Neutrophil (primary cell): Measurements from ENCODE around the gene GDPGP1.

Experiments used
- H3K27ac ChIP-seq: fragments of 200-600 bp; sonication (generic); 2 replicates; pipeline ENCODE4 v1.5.1; 2016; ENCODE audit warnings: mild to moderate bottlenecking, moderate library complexity
- H3K27me3 ChIP-seq: fragments of 200-600 bp; sonication (generic); 2 replicates; pipeline ENCODE4 v1.6.0; 2016; ENCODE audit warnings: mild to moderate bottlenecking
- H3K36me3 ChIP-seq: fragments of 200-600 bp; sonication (generic); 2 replicates; pipeline ENCODE4 v1.5.1; 2017
- H3K4me1 ChIP-seq, 2 experiments: fragments of 200-600 bp in 1 of 2; sonication (generic) in 1 of 2; 1 replicate in 1 of 2; 2 replicates in 1 of 2; pipeline versions ENCODE4 v1.5.1 to v1.6.1; 2013 to 2016; ENCODE audit warnings: low read depth in 1 of 2, low read length in 1 of 2, mild to moderate bottlenecking in 1 of 2, moderate library complexity in 1 of 2; ENCODE audit not compliant: control insufficient read depth in 1 of 2, insufficient read depth in 1 of 2
- H3K4me3 ChIP-seq, 2 experiments: fragments of 200-600 bp in 1 of 2; sonication (generic) in 1 of 2; 1 replicate in 1 of 2; 2 replicates in 1 of 2; pipeline ENCODE4 v1.5.1; 2013 to 2016; ENCODE audit warnings: low read depth in 1 of 2, low read length in 1 of 2, mild to moderate bottlenecking in 1 of 2, moderate library complexity in 1 of 2
- H3K9me3 ChIP-seq: fragments of 200-600 bp; sonication (generic); 2 replicates; pipeline ENCODE4 v1.5.1; 2016
- CTCF ChIP-seq: fragments of 200-600 bp; sonication (generic); IDR thresholded peaks from 2 replicates; pipeline ENCODE4 v1.5.1; 2016; ENCODE audit warnings: antibody characterized with exemption

The GDPGP1 gene

DNA sequence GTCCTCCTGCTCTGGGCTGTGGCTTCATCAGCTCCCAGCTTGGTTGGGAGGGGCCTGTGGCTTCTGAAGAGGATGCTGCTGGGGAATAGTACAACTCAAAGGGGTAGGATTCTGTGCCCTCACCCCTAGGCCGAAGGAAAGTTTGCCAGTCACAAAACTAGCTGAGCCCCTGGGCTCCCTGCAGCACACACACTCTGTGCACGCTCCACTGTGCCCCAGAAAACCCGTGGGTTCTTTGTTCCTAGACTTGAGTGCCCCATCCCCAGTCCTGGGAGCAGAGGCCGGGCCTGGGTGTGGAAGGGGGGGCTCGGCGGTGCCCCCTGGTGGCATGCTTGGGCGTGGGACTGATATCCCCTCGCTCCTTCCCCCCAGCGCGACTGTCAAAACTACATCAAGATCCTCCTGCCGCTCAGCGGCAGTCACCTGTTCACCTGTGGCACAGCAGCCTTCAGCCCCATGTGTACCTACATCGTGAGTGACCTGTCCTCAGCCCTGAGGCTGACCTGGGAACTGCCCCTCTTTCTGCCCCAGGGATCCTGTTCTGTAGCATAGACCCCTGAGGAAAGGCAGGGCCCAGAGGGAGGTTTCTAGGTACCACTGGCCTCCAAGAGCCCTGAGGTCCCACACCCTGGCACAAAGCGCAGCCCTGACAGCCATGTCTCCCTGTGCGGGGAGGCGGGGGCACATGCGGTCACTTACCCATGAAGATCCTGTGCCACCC, 14.4 kb upstream of the GDPGP1 start:
- no peaks in the 10 kb centered on the region for H3K27me3 ChIP-seq
- H3K36me3 ChIP-seq, result peaks cover 81% of the 10 kb centered on the region
- peak; percentile 55 for TF ChIP-seq CTCF
- peaks cover 3 to 4% of the 10 kb centered on the region in 2 experiments for H3K4me1 ChIP-seq
- no peak overlapping the region for H3K27ac ChIP-seq
- no peak overlapping the region for H3K4me3 ChIP-seq
- no peaks in the 10 kb centered on the region for H3K9me3 ChIP-seq

GRCh38 chr15:90221246-90221900, 12.6 kb upstream of the GDPGP1 start:
- Histone ChIP-seq H3K36me3 (peaks cover 94% of the 10 kb centered on the region), H3K27me3 (no peaks in the 10 kb centered on the region), H3K4me3 (no peak overlapping the region), H3K9me3 (no peaks in the 10 kb centered on the region), H3K4me1 (no peaks in the 10 kb centered on the region), H3K27ac (no peak overlapping the region)
- TF ChIP-seq CTCF, result no peak

DNA sequence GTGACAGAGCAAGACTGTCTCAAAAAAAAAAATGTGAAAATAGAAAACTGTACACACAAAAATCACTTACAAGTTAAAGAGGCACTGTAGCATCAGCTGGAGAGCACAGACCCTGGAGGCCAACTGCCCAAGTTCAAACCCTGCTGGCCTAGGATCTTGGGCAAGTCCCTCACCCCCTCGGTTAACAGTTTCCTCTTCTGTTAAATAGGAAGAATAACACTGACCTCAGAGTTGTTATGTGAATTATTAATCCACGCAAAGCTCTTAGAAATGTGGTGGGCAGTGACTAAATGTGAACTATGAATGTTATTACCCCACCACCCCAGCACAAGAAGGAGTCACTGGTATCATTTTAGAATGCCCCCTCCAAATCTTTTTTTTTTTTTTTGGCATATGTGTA, 11.5 kb upstream of the GDPGP1 start:
- Histone ChIP-seq H3K4me1 (no peaks in the 10 kb centered on the region), H3K36me3 (peaks cover 99% of the 10 kb centered on the region), H3K9me3 (no peaks in the 10 kb centered on the region), H3K27ac (no peak overlapping the region), H3K4me3 (no peak overlapping the region), H3K27me3 (no peaks in the 10 kb centered on the region)
- no peak for TF ChIP-seq CTCF

GRCh38 chr15:90223441-90224165, 10.4 kb upstream of the GDPGP1 start:
- Histone ChIP-seq H3K27me3 (no peaks in the 10 kb centered on the region), H3K27ac (no peak overlapping the region), H3K36me3 (peaks cover 99% of the 10 kb centered on the region), H3K9me3 (no peaks in the 10 kb centered on the region), H3K4me3 (no peak overlapping the region), H3K4me1 (no peaks in the 10 kb centered on the region)
- no peak for TF ChIP-seq CTCF

DNA sequence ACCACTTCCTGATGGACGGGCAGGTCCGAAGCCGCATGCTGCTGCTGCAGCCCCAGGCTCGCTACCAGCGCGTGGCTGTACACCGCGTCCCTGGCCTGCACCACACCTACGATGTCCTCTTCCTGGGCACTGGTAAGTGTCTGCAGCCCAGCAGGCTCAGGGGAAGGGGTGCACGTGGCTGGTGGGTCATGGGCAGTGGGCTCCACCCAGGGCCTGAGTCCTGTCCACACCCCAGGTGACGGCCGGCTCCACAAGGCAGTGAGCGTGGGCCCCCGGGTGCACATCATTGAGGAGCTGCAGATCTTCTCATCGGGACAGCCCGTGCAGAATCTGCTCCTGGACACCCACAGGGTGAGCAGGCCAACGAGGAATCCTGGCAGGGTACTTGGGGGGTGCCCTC, 9.0 kb upstream of the GDPGP1 start:
- Histone ChIP-seq H3K4me3 (no peak overlapping the region), H3K36me3 (peaks cover 99% of the 10 kb centered on the region), H3K27ac (no peak overlapping the region), H3K9me3 (no peaks in the 10 kb centered on the region), H3K27me3 (no peaks in the 10 kb centered on the region), H3K4me1 (peaks cover 0 to under 1% of the 10 kb centered on the region in 2 experiments)
- TF ChIP-seq CTCF, result no peak
